ENCODE results near the gene ATP11C. TPM values are rescaled to one million over a fixed set of nuclear protein-coding genes. Genes with fewer than 3 reads are reported as not detected.

ATP11C gene
- polyA plus RNA-seq, 2 of the 4 experiments (the other 2 are of a cell fraction): 16.4 to 34.3 TPM

- no peaks in the 10 kb centered on the region for H3K4me1 ChIP-seq
- H3K4me2 ChIP-seq: no peak overlapping the region
- H3K27ac ChIP-seq: no peak overlapping the region
- WGBS (ENCODE audit: missing lambda C conversion rate): 80% methylated on average over 1 of the region's 1 CpG
- no peak for ATAC-seq
- ChIA-PET CTCF (no interaction called here), POLR2A (no interaction called here)
- DNase-seq (ENCODE audit: low read depth in 1 of 2, low spot score in 1 of 2): no peak
- no peaks in the 10 kb centered on the region for H3K9me3 ChIP-seq
- H3K4me3 ChIP-seq: no peak overlapping the region
- FAIRE-seq: no peak
- no peak for TF ChIP-seq ATOH8 (CRISPR knock-in tag; IDR thresholded peaks at IDR 0.05; ENCODE audit: low read depth)
Observed at GRCh38 chrX:139784807-139785206, 148.0 kb downstream of the ATP11C start.

- ChIA-PET CTCF (no interaction called here), POLR2A (no interaction called here)
- Histone ChIP-seq H3K4me1 (no peaks in the 10 kb centered on the region), H3K4me3 (no peak overlapping the region), H3K9me3 (no peaks in the 10 kb centered on the region), H3K4me2 (no peak overlapping the region), H3K27ac (no peak overlapping the region)
- FAIRE-seq: no peak
- ATAC-seq: no peak
- 80% methylated on average over 1 of the region's 1 CpG for WGBS (ENCODE audit: missing lambda C conversion rate)
- no peak for TF ChIP-seq MAFK (IDR thresholded peaks at IDR 0.05; ENCODE audit: partially characterized antibody)
- TF ChIP-seq CEBPB (IDR thresholded peaks at IDR 0.05): no peak
- TF ChIP-seq BCL3 (IDR thresholded peaks at IDR 0.05): no peak
- TF ChIP-seq NPAS2 (CRISPR knock-in tag; IDR thresholded peaks at IDR 0.05; ENCODE audit: borderline replicate concordance): no peak
- TF ChIP-seq USF2 (IDR thresholded peaks at IDR 0.05): no peak
- TF ChIP-seq FOXS1 (CRISPR knock-in tag; IDR thresholded peaks at IDR 0.05): no peak
- TF ChIP-seq RNF2 (IDR thresholded peaks at IDR 0.05; ENCODE audit: borderline replicate concordance, low read depth): no peak
- TF ChIP-seq BHLHE40 (IDR thresholded peaks at IDR 0.05; ENCODE audit: low read depth, low read length): no peak
- no peak for TF ChIP-seq KDM1A (IDR thresholded peaks at IDR 0.05; ENCODE audit: low read depth)
- TF ChIP-seq POLR2AphosphoS2 (conservative IDR thresholded peaks at IDR 0.05; ENCODE audit: low read length): no peak
- no peak for TF ChIP-seq CHD2 (IDR thresholded peaks at IDR 0.05; ENCODE audit: low read length, partially characterized antibody)
- TF ChIP-seq CBX8 (IDR thresholded peaks at IDR 0.05): no peak
- TF ChIP-seq SREBF2 (IDR thresholded peaks at IDR 0.05): no peak
- DNase-seq (ENCODE audit: low read depth in 1 of 2, low spot score in 1 of 2): no peak
Observed at GRCh38 chrX:139783959-139784358, 148.9 kb downstream of the ATP11C start.

- no peak for FAIRE-seq
- no peak for ATAC-seq
- CTCF ChIA-PET: no interaction called here
- no peaks in the 10 kb centered on the region for H3K9me3 ChIP-seq
- no peak for DNase-seq (ENCODE audit: low read depth in 1 of 2, low spot score in 1 of 2)
- H3K4me2 ChIP-seq: no peak overlapping the region
- no peak overlapping the region for H3K4me3 ChIP-seq
- 91% methylated on average over 3 of the region's 3 CpGs for WGBS (ENCODE audit: missing lambda C conversion rate)
- H3K27ac ChIP-seq: no peak overlapping the region
- no peaks in the 10 kb centered on the region for H3K4me1 ChIP-seq
- no peak for TF ChIP-seq NR3C1 (IDR thresholded peaks at IDR 0.05)
- TF ChIP-seq MAFK (IDR thresholded peaks at IDR 0.05; ENCODE audit: partially characterized antibody): peak; percentile 45
- POLR2A ChIA-PET: no interaction called here
Observed at GRCh38 chrX:139783030-139783429, 149.8 kb downstream of the ATP11C start.

- H3K4me3 ChIP-seq: no peak overlapping the region
- H3K9me3 ChIP-seq: no peaks in the 10 kb centered on the region
- no peak overlapping the region for H3K27ac ChIP-seq
- CTCF ChIA-PET: interaction anchor here (0.6 kb wide), 1 partner anchor 940 kb away, joined by 3 read pairs; no protein-coding TSS in a partner anchor
- H3K4me1 ChIP-seq: no peaks in the 10 kb centered on the region
- no peak for TF ChIP-seq ZNF302 (CRISPR knock-in tag; IDR thresholded peaks at IDR 0.05)
- TF ChIP-seq USF2 (IDR thresholded peaks at IDR 0.05): no peak
- no peak for TF ChIP-seq TFCP2L1 (CRISPR knock-in tag; IDR thresholded peaks at IDR 0.05)
- TF ChIP-seq HOXB13 (CRISPR knock-in tag; IDR thresholded peaks at IDR 0.05; ENCODE audit: low read depth): no peak
- no peak for TF ChIP-seq GATA3 (IDR thresholded peaks at IDR 0.05; ENCODE audit: borderline replicate concordance)
- TF ChIP-seq SMC3 (IDR thresholded peaks at IDR 0.05): no peak
- TF ChIP-seq RARB (CRISPR knock-in tag; IDR thresholded peaks at IDR 0.05): no peak
- no peak for TF ChIP-seq HDAC2 (IDR thresholded peaks at IDR 0.05)
- no peak for TF ChIP-seq EHMT2 (IDR thresholded peaks at IDR 0.05; ENCODE audit: low read depth)
- no peak for TF ChIP-seq RNF2 (IDR thresholded peaks at IDR 0.05; ENCODE audit: borderline replicate concordance, low read depth)
- TF ChIP-seq FOXS1 (CRISPR knock-in tag; IDR thresholded peaks at IDR 0.05): no peak
- no peak for TF ChIP-seq POLR2A (IDR thresholded peaks at IDR 0.05; ENCODE audit: low read length)
- TF ChIP-seq KDM1A (IDR thresholded peaks at IDR 0.05; ENCODE audit: low read depth): no peak
- no peak for TF ChIP-seq MAX (IDR thresholded peaks at IDR 0.05)
- TF ChIP-seq JUNB (IDR thresholded peaks at IDR 0.05): no peak
- no peak for TF ChIP-seq ZFP36 (IDR thresholded peaks at IDR 0.05; ENCODE audit: borderline replicate concordance, partially characterized antibody)
- no peak for TF ChIP-seq HOXB5 (CRISPR knock-in tag; IDR thresholded peaks at IDR 0.05)
- TF ChIP-seq HES2 (IDR thresholded peaks at IDR 0.05): no peak
- no peak for TF ChIP-seq NFE2L2 (conservative IDR thresholded peaks at IDR 0.05; ENCODE audit: low read length)
- TF ChIP-seq NPAS2 (CRISPR knock-in tag; IDR thresholded peaks at IDR 0.05; ENCODE audit: borderline replicate concordance): no peak
- POLR2A ChIA-PET: no interaction called here
- WGBS (ENCODE audit: missing lambda C conversion rate): 84% methylated on average over 3 of the region's 3 CpGs
- no peak overlapping the region for H3K4me2 ChIP-seq
- FAIRE-seq: no peak
- ATAC-seq: no peak
- DNase-seq (ENCODE audit: low read depth in 1 of 2, low spot score in 1 of 2): no peak
Observed at GRCh38 chrX:139776599-139776998, 156.3 kb downstream of the ATP11C start.
